ENCODE data around the gene DPYD. TPM values are rescaled to one million over a fixed set of nuclear protein-coding genes. Genes with fewer than 3 reads are reported as not detected.

DPYD gene
- polyA plus RNA-seq, 4 donors: 11.9 to 31.8 (median 26.0) TPM

DNA sequence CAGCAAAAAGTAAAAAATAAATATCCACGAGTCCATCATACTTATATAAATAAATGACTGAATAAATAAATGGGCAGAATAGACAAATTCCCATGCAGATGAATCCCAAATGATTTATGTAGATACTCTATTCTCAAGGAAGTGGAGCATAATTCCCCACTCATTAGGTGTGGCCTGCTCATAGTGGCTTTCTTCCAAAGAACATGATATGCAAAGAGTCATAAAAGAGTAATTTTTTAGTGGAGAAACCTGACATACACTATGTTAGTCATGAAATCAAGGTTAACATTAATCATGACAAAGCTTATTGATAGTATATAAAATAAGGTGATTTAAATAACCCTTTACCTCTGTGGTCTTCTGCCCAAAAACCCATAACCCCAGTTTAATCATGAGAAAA, 298.9 kb downstream of the DPYD start:
- WGBS, 3 donors: 69 to 84% (median 79%) methylated on average over 1 of the region's 1 CpG
- H3K36me3 ChIP-seq (ENCODE audit: control insufficient read depth in 3 of 3, insufficient read depth in 2 of 3, low read depth in 1 of 3, low read length in 3 of 3): no peaks in the 10 kb centered on the region
- H3K27ac ChIP-seq (ENCODE audit: low read depth in 1 of 3, low read length in 2 of 3): no peak overlapping the region
- FAIRE-seq (no peak), DNase-seq (no peak)
- H3K27me3 ChIP-seq (ENCODE audit: control insufficient read depth in 3 of 3, insufficient read depth in 3 of 3, low read length in 3 of 3): no peaks in the 10 kb centered on the region
- H3K9me3 ChIP-seq (ENCODE audit: control insufficient read depth in 2 of 2, insufficient read depth in 1 of 2, low read depth in 1 of 2, low read length in 1 of 2): no peaks in the 10 kb centered on the region
- no peak overlapping the region for H3K4me3 ChIP-seq (ENCODE audit: low read depth in 1 of 3, low read length in 3 of 3)
- H3K4me1 ChIP-seq (ENCODE audit: control insufficient read depth in 3 of 3, insufficient read depth in 2 of 3, low read depth in 1 of 3, low read length in 2 of 3): no peaks in the 10 kb centered on the region

DNA sequence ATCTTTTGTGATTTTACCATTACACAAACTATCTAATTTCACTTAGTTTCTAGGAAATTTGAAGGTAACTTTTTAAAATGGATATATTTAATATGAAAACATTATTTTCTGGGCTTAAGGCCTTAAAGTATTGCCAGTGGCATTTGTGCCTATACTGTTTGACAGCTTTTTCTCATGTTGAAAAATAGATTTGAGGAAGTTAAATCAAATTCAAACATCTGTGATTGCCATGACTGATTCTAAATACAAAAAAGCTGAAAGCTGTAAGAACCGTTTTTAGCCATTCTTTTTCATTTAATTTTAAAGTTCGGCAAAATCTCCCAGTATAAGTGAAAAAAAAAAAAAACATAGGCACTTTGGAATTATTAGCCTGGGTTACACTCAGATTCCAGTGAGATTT, 301.1 kb downstream of the DPYD start:
- 94 to 98% (median 95%) methylated on average over 2 of the region's 2 CpGs for WGBS, 3 donors

DNA sequence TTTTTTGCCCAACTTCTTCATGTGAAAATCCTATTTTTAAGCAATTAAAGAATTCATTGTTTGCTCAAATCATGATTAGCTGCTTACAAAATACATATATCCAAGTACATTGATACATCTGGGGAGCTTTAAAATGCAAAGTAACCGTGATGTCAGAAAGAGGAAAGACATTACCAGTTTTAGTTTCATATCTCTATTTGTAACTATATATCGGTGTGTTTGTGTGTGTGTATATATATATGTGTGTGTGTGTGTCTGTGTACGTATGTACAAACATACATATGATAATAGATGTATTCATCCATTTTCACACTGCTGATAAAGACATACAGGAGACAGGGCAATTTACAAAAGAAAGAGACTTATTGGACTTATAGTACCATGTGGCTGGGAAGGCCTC, 310.1 kb downstream of the DPYD start:
- FAIRE-seq: no peak
- no peaks in the 10 kb centered on the region for H3K9me3 ChIP-seq (ENCODE audit: control insufficient read depth in 2 of 2, insufficient read depth in 1 of 2, low read depth in 1 of 2, low read length in 1 of 2)
- 92 to 96% (median 94%) methylated on average over 3 of the region's 3 CpGs for WGBS, 3 donors

More for the DNA sequence above, 301.1 kb downstream of the DPYD start:
- FAIRE-seq: no peak
- no peaks in the 10 kb centered on the region for H3K27me3 ChIP-seq (ENCODE audit: control insufficient read depth in 3 of 3, insufficient read depth in 3 of 3, low read length in 3 of 3)
- H3K9me3 ChIP-seq (ENCODE audit: control insufficient read depth in 2 of 2, insufficient read depth in 1 of 2, low read depth in 1 of 2, low read length in 1 of 2): no peaks in the 10 kb centered on the region
- H3K4me1 ChIP-seq (ENCODE audit: control insufficient read depth in 3 of 3, insufficient read depth in 2 of 3, low read depth in 1 of 3, low read length in 2 of 3): no peaks in the 10 kb centered on the region
- H3K27ac ChIP-seq (ENCODE audit: low read depth in 1 of 3, low read length in 2 of 3): no peak overlapping the region
- no peaks in the 10 kb centered on the region for H3K36me3 ChIP-seq (ENCODE audit: control insufficient read depth in 3 of 3, insufficient read depth in 2 of 3, low read depth in 1 of 3, low read length in 3 of 3)
- no peak overlapping the region for H3K4me3 ChIP-seq (ENCODE audit: low read depth in 1 of 3, low read length in 3 of 3)
- no peak for DNase-seq

DNA sequence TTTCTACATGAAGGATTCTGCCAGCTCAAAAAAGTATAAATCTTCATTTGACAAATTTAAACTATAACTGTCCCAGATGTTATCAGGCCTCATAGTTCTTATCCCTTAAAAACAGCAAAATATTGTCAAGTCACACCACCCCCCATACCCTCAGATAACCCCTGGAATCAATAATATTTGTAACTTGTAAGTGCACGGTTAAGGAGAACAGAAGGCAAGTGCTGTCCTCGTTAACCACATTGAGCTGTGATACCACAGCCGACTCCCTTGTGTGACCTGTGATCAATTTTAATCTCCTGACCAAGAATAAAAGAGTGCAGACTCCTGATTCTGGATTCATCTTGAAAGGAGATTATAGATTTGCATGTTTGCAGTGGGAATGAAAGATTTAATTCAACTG, 310.7 kb downstream of the DPYD start:
- no peaks in the 10 kb centered on the region for H3K27me3 ChIP-seq (ENCODE audit: control insufficient read depth in 3 of 3, insufficient read depth in 3 of 3, low read length in 3 of 3)
- no peaks in the 10 kb centered on the region for H3K36me3 ChIP-seq (ENCODE audit: control insufficient read depth in 3 of 3, insufficient read depth in 2 of 3, low read depth in 1 of 3, low read length in 3 of 3)
- no peaks in the 10 kb centered on the region for H3K4me1 ChIP-seq (ENCODE audit: control insufficient read depth in 3 of 3, insufficient read depth in 2 of 3, low read depth in 1 of 3, low read length in 2 of 3)
- no peak overlapping the region for H3K27ac ChIP-seq (ENCODE audit: low read depth in 1 of 3, low read length in 2 of 3)
- FAIRE-seq (no peak), DNase-seq (no peak)
- H3K9me3 ChIP-seq (ENCODE audit: control insufficient read depth in 2 of 2, insufficient read depth in 1 of 2, low read depth in 1 of 2, low read length in 1 of 2): no peaks in the 10 kb centered on the region
- WGBS, 3 donors: 79 to 83% (median 79%) methylated on average over 3 of the region's 3 CpGs
- H3K4me3 ChIP-seq (ENCODE audit: low read depth in 1 of 3, low read length in 3 of 3): no peak overlapping the region

More for the DNA sequence above, 310.1 kb downstream of the DPYD start:
- no peak overlapping the region for H3K27ac ChIP-seq (ENCODE audit: low read depth in 1 of 3, low read length in 2 of 3)
- H3K4me3 ChIP-seq (ENCODE audit: low read depth in 1 of 3, low read length in 3 of 3): no peak overlapping the region
- H3K4me1 ChIP-seq (ENCODE audit: control insufficient read depth in 3 of 3, insufficient read depth in 2 of 3, low read depth in 1 of 3, low read length in 2 of 3): no peaks in the 10 kb centered on the region
- no peaks in the 10 kb centered on the region for H3K27me3 ChIP-seq (ENCODE audit: control insufficient read depth in 3 of 3, insufficient read depth in 3 of 3, low read length in 3 of 3)
- DNase-seq: no peak
- H3K36me3 ChIP-seq (ENCODE audit: control insufficient read depth in 3 of 3, insufficient read depth in 2 of 3, low read depth in 1 of 3, low read length in 3 of 3): no peaks in the 10 kb centered on the region

DNA sequence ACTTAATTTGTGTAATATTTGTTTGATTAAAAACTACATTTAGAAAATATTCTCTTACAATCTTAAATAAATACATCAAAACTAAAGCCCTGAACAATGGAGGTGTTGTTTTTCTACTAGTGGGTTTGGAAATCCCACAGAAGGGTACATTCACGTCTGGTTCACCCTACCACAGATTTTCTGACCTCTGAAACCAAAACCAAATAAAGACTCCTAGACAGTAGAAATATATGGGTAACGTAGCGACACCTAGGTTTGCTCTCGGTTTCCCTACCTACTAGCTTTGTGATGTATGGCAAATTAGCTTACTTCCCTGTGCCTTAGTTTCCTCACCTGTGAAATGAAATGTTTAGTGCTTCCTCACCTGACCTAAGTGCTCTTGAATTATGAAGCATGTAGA, 312.6 kb downstream of the DPYD start:
- FAIRE-seq (no peak), DNase-seq (no peak)
- H3K9me3 ChIP-seq (ENCODE audit: control insufficient read depth in 2 of 2, insufficient read depth in 1 of 2, low read depth in 1 of 2, low read length in 1 of 2): no peaks in the 10 kb centered on the region
- no peak overlapping the region for H3K4me3 ChIP-seq (ENCODE audit: low read depth in 1 of 3, low read length in 3 of 3)
- WGBS, 3 donors: 78 to 92% (median 80%) methylated on average over 4 of the region's 4 CpGs
- H3K27ac ChIP-seq (ENCODE audit: low read depth in 1 of 3, low read length in 2 of 3): no peak overlapping the region
- no peaks in the 10 kb centered on the region for H3K36me3 ChIP-seq (ENCODE audit: control insufficient read depth in 3 of 3, insufficient read depth in 2 of 3, low read depth in 1 of 3, low read length in 3 of 3)
- no peaks in the 10 kb centered on the region for H3K27me3 ChIP-seq (ENCODE audit: control insufficient read depth in 3 of 3, insufficient read depth in 3 of 3, low read length in 3 of 3)
- H3K4me1 ChIP-seq (ENCODE audit: control insufficient read depth in 3 of 3, insufficient read depth in 2 of 3, low read depth in 1 of 3, low read length in 2 of 3): no peaks in the 10 kb centered on the region

DNA sequence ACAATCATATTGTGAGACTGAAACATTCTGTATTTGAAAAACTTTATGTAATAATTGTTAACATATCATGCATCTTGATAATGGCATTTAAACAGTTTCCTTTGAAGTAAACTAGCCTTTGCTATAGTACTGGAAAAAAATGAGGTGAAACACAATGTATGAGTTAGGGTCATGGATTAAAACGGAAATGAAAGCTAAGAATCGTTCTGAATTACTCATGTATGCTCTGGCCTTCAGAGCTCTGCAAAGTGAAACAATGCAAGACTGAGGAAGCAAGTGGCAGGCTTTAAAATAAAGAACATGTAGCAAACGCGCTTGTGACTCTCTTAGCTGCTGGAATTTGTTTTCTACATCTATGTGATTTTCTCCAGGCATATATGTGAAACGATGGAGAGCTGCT, 317.1 kb downstream of the DPYD start:
- FAIRE-seq (peak; percentile 15), DNase-seq (no peak)
- no peaks in the 10 kb centered on the region for H3K27me3 ChIP-seq (ENCODE audit: control insufficient read depth in 3 of 3, insufficient read depth in 3 of 3, low read length in 3 of 3)
- 48 to 70% (median 66%) methylated on average over 5 of the region's 5 CpGs for WGBS, 3 donors
- no peak overlapping the region for H3K4me3 ChIP-seq (ENCODE audit: low read depth in 1 of 3, low read length in 3 of 3)
- H3K36me3 ChIP-seq (ENCODE audit: control insufficient read depth in 3 of 3, insufficient read depth in 2 of 3, low read depth in 1 of 3, low read length in 3 of 3): no peaks in the 10 kb centered on the region
- H3K9me3 ChIP-seq (ENCODE audit: control insufficient read depth in 2 of 2, insufficient read depth in 1 of 2, low read depth in 1 of 2, low read length in 1 of 2): no peaks in the 10 kb centered on the region
- no peak overlapping the region for H3K27ac ChIP-seq (ENCODE audit: low read depth in 1 of 3, low read length in 2 of 3)
- no peaks in the 10 kb centered on the region for H3K4me1 ChIP-seq (ENCODE audit: control insufficient read depth in 3 of 3, insufficient read depth in 2 of 3, low read depth in 1 of 3, low read length in 2 of 3)

DNA sequence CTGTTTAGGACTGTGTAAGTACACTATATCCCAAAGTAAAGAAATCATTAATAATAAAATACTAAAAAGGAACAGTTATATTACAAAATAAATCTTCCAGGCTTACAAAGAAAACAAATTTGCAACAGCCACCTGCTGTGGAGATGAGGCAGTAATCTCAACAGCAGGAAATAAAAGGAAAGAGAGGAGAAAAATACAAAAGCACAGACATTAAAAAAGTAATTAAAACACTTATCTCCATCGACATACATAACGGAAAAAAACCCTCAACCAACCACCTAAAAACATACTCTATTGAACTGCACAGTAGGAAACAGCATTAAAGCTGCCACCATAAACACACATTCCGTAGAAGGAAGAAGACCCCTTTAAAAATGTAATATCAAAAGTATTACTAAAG, 317.6 kb downstream of the DPYD start:
- Histone ChIP-seq H3K9me3 (ENCODE audit: control insufficient read depth in 2 of 2, insufficient read depth in 1 of 2, low read depth in 1 of 2, low read length in 1 of 2) (no peaks in the 10 kb centered on the region), H3K4me3 (ENCODE audit: low read depth in 1 of 3, low read length in 3 of 3) (no peak overlapping the region), H3K27ac (ENCODE audit: low read depth in 1 of 3, low read length in 2 of 3) (no peak overlapping the region), H3K4me1 (ENCODE audit: control insufficient read depth in 3 of 3, insufficient read depth in 2 of 3, low read depth in 1 of 3, low read length in 2 of 3) (no peaks in the 10 kb centered on the region), H3K27me3 (ENCODE audit: control insufficient read depth in 3 of 3, insufficient read depth in 3 of 3, low read length in 3 of 3) (no peaks in the 10 kb centered on the region), H3K36me3 (ENCODE audit: control insufficient read depth in 3 of 3, insufficient read depth in 2 of 3, low read depth in 1 of 3, low read length in 3 of 3) (no peaks in the 10 kb centered on the region)
- no peak for DNase-seq
- WGBS, 3 donors: 81 to 94% (median 89%) methylated on average over 3 of the region's 3 CpGs
- FAIRE-seq: no peak

DNA sequence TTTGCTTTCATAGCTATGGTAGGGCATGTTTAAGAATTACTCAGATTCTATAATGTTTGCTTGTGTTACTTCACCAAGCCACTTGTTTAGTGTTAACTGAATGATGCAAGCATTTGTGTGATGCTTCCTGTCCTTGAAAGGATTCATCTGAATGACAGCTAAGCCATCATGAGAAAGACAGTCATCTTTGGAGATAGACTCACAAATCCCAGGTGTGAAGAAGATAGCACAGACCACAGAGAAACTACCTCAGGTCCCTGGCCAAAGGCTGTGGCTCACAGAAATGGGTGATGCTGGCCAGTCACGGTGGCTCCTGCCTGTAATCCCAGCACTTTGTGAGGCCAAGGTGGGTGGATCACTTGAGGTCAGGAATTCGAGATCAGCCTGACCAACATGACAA, 321.4 kb downstream of the DPYD start:
- FAIRE-seq: no peak
- Histone ChIP-seq H3K9me3 (ENCODE audit: control insufficient read depth in 2 of 2, insufficient read depth in 1 of 2, low read depth in 1 of 2, low read length in 1 of 2) (no peaks in the 10 kb centered on the region), H3K4me1 (ENCODE audit: control insufficient read depth in 3 of 3, insufficient read depth in 2 of 3, low read depth in 1 of 3, low read length in 2 of 3) (no peaks in the 10 kb centered on the region), H3K36me3 (ENCODE audit: control insufficient read depth in 3 of 3, insufficient read depth in 2 of 3, low read depth in 1 of 3, low read length in 3 of 3) (no peaks in the 10 kb centered on the region), H3K4me3 (ENCODE audit: low read depth in 1 of 3, low read length in 3 of 3) (no peak overlapping the region), H3K27ac (ENCODE audit: low read depth in 1 of 3, low read length in 2 of 3) (no peak overlapping the region), H3K27me3 (ENCODE audit: control insufficient read depth in 3 of 3, insufficient read depth in 3 of 3, low read length in 3 of 3) (no peaks in the 10 kb centered on the region)
- no peak for DNase-seq
- 78 to 94% (median 91%) methylated on average over 2 of the region's 2 CpGs for WGBS, 3 donors

DNA sequence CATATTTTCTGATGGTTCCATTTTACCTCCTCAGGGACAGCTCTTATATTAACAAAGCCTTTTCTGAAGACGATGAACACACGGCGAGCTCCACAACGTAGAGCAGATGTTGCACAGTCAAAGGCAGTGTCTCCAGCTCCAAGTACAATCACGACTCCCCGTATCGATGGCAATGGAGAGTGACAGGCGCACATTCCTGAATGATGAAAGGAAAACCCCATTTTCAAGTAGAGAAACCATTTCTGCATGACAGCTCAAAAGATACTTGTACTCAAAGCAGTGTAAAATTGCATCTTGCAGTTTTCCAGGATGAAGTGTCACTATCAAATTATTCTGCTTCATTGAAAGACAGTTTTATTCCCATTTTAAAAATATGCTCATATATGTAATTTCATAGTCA, 327.6 kb downstream of the DPYD start:
- no peaks in the 10 kb centered on the region for H3K27me3 ChIP-seq (ENCODE audit: control insufficient read depth in 3 of 3, insufficient read depth in 3 of 3, low read length in 3 of 3)
- WGBS, 3 donors: 93 to 98% (median 96%) methylated on average over 8 of the region's 8 CpGs
- no peak overlapping the region for H3K27ac ChIP-seq (ENCODE audit: low read depth in 1 of 3, low read length in 2 of 3)
- H3K36me3 ChIP-seq (ENCODE audit: control insufficient read depth in 3 of 3, insufficient read depth in 2 of 3, low read depth in 1 of 3, low read length in 3 of 3): peaks cover 0 to 1% (median 0%) of the 10 kb centered on the region in 3 donors
- no peak overlapping the region for H3K4me3 ChIP-seq (ENCODE audit: low read depth in 1 of 3, low read length in 3 of 3)
- no peak for FAIRE-seq
- no peaks in the 10 kb centered on the region for H3K4me1 ChIP-seq (ENCODE audit: control insufficient read depth in 3 of 3, insufficient read depth in 2 of 3, low read depth in 1 of 3, low read length in 2 of 3)
- no peaks in the 10 kb centered on the region for H3K9me3 ChIP-seq (ENCODE audit: control insufficient read depth in 2 of 2, insufficient read depth in 1 of 2, low read depth in 1 of 2, low read length in 1 of 2)
- DNase-seq: no peak
